Measurements from ENCODE around the gene C5orf46. TPM values are rescaled to one million over a fixed set of nuclear protein-coding genes. Genes with fewer than 3 reads are reported as not detected.
"Not testable (repeated sequence)": the region's sequence is repeated elsewhere in the genome, so short reads cannot be mapped to it uniquely, and the experiment has no call there.

The C5orf46 gene
- total RNA-seq, 2 donors from 2014 or later, result 0.59 TPM; not detected in 1

DNA sequence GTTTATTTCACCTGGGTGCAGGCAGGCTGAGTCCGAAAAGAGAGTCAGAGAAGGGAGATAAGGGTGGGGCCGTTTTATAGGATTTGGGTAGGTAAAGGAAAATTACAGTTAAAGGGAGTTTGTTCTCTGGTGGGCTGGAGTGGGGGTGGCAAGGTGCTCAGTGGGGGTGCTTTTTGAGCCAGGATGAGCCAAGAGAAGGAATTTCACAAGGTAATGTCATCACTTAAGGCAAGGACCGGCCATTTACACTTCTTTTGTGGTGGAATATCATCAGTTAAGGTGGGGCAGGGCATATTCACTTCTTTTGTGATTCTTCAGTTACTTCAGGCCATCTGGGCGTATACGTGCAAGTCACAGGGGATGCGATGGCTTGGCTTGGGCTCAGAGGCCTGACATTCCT is 36.4 kb downstream of the C5orf46 start:
- H3K36me3 ChIP-seq; DNase-seq (ENCODE audit: low spot score); intact Hi-C loops (cut with DNase I); H3K9me3 ChIP-seq; H3K4me3 ChIP-seq; H3K4me1 ChIP-seq (replicated peaks); H3K27ac ChIP-seq; H3K27me3 ChIP-seq (replicated peaks; ENCODE audit: insufficient read depth): not testable (repeated sequence)
- 57% methylated on average over 6 of the region's 6 CpGs for WGBS

- Histone ChIP-seq H3K9me3 (no peaks in the 10 kb centered on the region), H3K27ac (no peak overlapping the region), H3K36me3 (no peaks in the 10 kb centered on the region), H3K27me3 (replicated peaks; ENCODE audit: insufficient read depth) (no peaks in the 10 kb centered on the region), H3K4me3 (no peak overlapping the region), H3K4me1 (replicated peaks) (no peaks in the 10 kb centered on the region)
- TF ChIP-seq POLR2A (IDR thresholded peaks at IDR 0.05), result no peak
- TF ChIP-seq CTCF (IDR thresholded peaks at IDR 0.05), result no peak
- no peak for TF ChIP-seq POLR2AphosphoS5 (IDR thresholded peaks at IDR 0.05)
- 40% methylated on average over 4 of the region's 4 CpGs for WGBS
- intact Hi-C loops (cut with DNase I), result no loop called here
- no peak for DNase-seq (ENCODE audit: low spot score)
These were observed 37.2 kb downstream of the C5orf46 start for GRCh38 chr5:147869112-147869511.

DNA sequence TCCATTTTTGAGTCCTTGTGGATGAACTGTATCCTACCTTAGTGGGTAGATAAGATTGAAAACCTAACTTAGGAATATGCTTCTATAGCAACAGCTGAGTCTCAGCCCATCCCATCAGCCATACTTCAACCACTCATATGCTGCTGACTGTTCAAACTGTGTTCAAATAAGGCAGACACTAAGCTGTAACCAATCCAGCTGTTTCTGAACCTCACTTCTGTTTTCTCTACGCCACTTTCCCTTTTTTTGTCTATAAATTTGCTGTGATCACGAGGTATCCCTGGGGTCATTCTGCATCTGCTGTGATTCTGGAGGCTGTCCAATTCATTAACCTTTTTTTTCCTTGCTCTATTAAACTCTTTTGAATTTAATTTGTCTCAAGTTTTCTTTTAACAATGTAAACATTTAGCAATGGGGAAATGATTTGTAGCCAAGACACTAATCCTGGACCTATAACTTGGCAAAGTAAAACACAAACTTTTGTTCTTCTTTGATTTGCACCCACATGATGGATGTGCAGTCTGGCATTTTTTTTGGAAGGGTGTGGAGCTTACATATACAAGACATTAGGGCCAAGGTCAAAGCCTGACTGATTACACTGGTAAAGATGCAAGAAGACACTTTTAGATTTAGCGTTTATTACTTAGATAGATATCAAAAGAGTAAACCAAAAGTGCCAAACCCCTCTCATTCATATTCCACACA is 42.7 kb downstream of the C5orf46 start:
- Histone ChIP-seq H3K9me3 (no peaks in the 10 kb centered on the region), H3K4me1 (replicated peaks) (no peaks in the 10 kb centered on the region), H3K4me3 (no peak overlapping the region), H3K36me3 (no peaks in the 10 kb centered on the region), H3K27me3 (replicated peaks; ENCODE audit: insufficient read depth) (no peaks in the 10 kb centered on the region), H3K27ac (no peak overlapping the region)
- 10% methylated on average over 3 of the region's 3 CpGs for WGBS
- intact Hi-C loops (cut with DNase I), result no loop called here
- no peak for TF ChIP-seq POLR2AphosphoS5 (IDR thresholded peaks at IDR 0.05)
- DNase-seq (ENCODE audit: low spot score), result no peak

GRCh38 chr5:147860641-147861025 is 45.7 kb downstream of the C5orf46 start:
- intact Hi-C loops (cut with DNase I), result no loop called here
- TF ChIP-seq POLR2AphosphoS5 (IDR thresholded peaks at IDR 0.05), result no peak
- TF ChIP-seq POLR2A (IDR thresholded peaks at IDR 0.05), result no peak
- no peak for TF ChIP-seq CTCF (IDR thresholded peaks at IDR 0.05)
- no peak overlapping the region for H3K4me3 ChIP-seq
- H3K27ac ChIP-seq, result no peak overlapping the region
- no peaks in the 10 kb centered on the region for H3K9me3 ChIP-seq
- H3K4me1 ChIP-seq (replicated peaks), result no peaks in the 10 kb centered on the region
- H3K27me3 ChIP-seq (replicated peaks; ENCODE audit: insufficient read depth), result no peaks in the 10 kb centered on the region
- DNase-seq (ENCODE audit: low spot score), result no peak
- 70% methylated on average over 1 of the region's 1 CpG for WGBS
- H3K36me3 ChIP-seq, result no peaks in the 10 kb centered on the region

GRCh38 chr5:147859962-147860640 is 46.2 kb downstream of the C5orf46 start:
- TF ChIP-seq CTCF (IDR thresholded peaks at IDR 0.05) (no peak), POLR2AphosphoS5 (IDR thresholded peaks at IDR 0.05) (no peak), POLR2A (IDR thresholded peaks at IDR 0.05) (no peak)
- intact Hi-C loops (cut with DNase I), result no loop called here
- H3K9me3 ChIP-seq, result no peaks in the 10 kb centered on the region
- H3K4me3 ChIP-seq, result no peak overlapping the region
- no peak for DNase-seq (ENCODE audit: low spot score)
- H3K27me3 ChIP-seq (replicated peaks; ENCODE audit: insufficient read depth), result no peaks in the 10 kb centered on the region
- no peaks in the 10 kb centered on the region for H3K36me3 ChIP-seq
- H3K27ac ChIP-seq, result no peak overlapping the region
- no peaks in the 10 kb centered on the region for H3K4me1 ChIP-seq (replicated peaks)
- WGBS, result 76% methylated on average over 3 of the region's 3 CpGs

GRCh38 chr5:147858565-147858964 is 47.8 kb downstream of the C5orf46 start:
- H3K4me1 ChIP-seq (replicated peaks), result no peaks in the 10 kb centered on the region
- intact Hi-C loops (cut with DNase I), result no loop called here

More at GRCh38 chr5:147858565-147858964, 47.8 kb downstream of the C5orf46 start:
- WGBS, result 70% methylated on average over 1 of the region's 1 CpG
- H3K27ac ChIP-seq, result no peak overlapping the region
- no peaks in the 10 kb centered on the region for H3K27me3 ChIP-seq (replicated peaks; ENCODE audit: insufficient read depth)
- no peaks in the 10 kb centered on the region for H3K9me3 ChIP-seq
- no peak for TF ChIP-seq CTCF (IDR thresholded peaks at IDR 0.05)
- no peak for TF ChIP-seq POLR2A (IDR thresholded peaks at IDR 0.05)
- no peak for TF ChIP-seq POLR2AphosphoS5 (IDR thresholded peaks at IDR 0.05)
- no peak overlapping the region for H3K4me3 ChIP-seq
- no peak for DNase-seq (ENCODE audit: low spot score)
- H3K36me3 ChIP-seq, result no peaks in the 10 kb centered on the region

All from prostate gland (tissue), 2 donors.